HG03139 (cell line): ENCODE results near the gene MAP6.

Experiments
- ATAC-seq: cut with Tn5 transposase; IDR thresholded peaks from one replicate; pipeline ENCODE4 v1.9.1; 2021; ENCODE audit not compliant: unreplicated experiment

The MAP6 gene

GRCh38 chr11:75667255-75667830, 1.5 kb downstream of the MAP6 start:
- ATAC-seq, result no peak

DNA sequence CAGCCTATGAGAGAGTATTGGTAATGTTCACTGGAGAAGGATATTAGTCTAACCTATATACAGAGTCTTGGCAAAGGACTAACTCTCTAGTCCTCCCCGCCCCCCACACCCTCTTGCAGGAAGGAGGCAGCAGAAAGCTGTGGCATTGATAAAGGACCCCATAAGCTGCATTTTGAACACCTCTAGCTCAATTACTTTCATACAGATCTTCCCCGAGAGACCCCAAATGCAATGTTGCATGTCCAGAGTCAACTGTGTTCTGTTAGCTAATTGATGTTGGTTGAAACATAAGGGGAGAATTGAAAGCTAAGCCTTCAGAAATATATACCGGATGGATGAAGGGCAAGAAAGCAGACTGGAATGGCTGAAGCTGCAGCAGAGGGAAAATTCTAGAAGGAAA, 2.8 kb downstream of the MAP6 start:
- no peak for ATAC-seq

GRCh38 chr11:75665126-75665525, 3.7 kb downstream of the MAP6 start:
- ATAC-seq, result no peak

- ATAC-seq, result no peak
These were observed 4.4 kb downstream of the MAP6 start for GRCh38 chr11:75664389-75664788.

DNA sequence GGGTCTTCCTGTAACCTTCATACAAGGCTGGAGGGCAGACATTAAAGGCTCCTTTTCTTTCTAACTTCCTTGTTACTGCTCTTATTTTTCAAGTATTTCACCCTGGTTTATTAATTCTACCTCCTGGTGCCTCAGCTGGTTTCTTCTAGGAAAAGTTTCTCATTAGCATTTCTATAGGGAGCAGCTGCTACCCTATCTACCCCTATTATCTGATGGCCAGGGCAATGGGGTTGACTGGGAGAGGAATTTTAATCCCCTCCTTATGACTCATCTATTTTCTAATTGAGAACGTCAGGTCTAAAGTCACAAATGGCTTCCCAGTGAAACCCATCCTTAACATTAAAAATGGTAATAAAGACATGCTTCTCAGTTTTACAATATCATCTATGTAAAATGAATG, 5.0 kb downstream of the MAP6 start:
- no peak for ATAC-seq

DNA sequence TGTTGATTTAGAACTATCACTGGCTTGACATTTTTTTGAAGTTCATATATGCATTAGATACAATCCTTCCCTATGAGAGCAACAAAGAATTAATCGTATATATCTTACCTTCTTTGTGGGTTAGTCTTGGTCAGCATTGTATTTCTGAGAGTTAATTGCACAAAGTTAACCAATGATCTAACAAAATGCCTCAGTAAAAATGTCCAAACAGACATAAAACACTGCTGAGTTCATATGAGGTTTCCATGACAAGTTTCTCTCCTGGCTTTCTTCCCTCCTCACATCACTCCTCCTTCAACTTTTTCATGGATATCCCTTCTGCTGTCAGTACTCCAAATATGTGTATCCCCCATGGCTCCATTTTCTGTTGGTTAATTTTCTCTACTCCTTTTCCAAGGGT, 9.0 kb downstream of the MAP6 start:
- ATAC-seq, result no peak

DNA sequence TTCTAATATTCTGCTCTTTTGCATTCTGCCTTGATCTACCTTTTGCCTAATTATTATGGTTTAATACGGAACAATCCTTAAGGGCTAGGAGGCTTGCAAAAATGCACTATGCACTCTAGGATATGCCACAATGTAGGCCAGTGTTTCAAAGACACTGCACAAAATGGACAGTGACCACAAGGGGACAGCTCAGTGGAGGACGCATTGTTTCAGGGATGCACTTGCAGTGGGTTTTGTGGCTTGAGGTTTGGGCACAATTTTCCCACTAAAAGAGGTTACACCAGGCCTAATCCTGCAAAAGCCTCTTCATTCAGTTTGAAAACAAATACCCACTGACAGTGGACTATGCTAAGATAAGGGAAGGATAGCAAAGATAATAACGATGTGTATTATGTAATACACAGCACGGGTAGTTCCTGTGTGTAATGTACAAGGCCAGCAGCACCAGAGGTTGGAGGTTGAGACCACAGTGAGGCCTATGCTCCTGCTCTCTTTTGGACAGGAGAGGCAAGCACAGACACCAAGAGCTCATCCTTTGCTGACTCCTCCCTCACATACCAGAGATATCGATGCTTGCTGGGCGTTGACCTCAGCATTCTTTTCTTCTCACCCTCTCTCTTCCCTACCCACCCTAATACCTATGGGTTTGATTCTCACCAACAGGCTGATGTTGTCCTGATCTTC, 12.7 kb downstream of the MAP6 start:
- ATAC-seq, result no peak

GRCh38 chr11:75655605-75656004, 13.2 kb downstream of the MAP6 start:
- no peak for ATAC-seq

- no peak for ATAC-seq
These were observed 14.5 kb downstream of the MAP6 start for GRCh38 chr11:75654314-75654713.

DNA sequence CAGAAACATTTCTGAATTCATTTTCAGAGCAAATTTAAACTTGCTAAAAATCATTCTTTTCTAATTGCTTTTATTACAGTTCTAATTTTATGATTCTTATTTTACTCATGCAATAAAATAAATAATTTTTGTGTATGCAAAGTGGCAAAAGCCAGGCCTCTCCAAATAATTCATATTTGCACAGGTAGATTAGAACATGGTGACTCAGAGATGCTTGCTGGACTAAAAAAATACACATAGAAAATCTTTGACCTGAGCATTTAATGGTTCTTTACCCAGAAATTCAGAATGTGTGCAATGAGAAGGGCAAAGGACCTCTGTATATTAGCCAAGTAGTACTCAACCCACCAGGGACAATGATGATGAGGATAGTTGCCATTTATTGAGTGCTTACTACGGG, 15.3 kb downstream of the MAP6 start:
- ATAC-seq, result no peak

GRCh38 chr11:75652936-75653335, 15.9 kb downstream of the MAP6 start:
- no peak for ATAC-seq

DNA sequence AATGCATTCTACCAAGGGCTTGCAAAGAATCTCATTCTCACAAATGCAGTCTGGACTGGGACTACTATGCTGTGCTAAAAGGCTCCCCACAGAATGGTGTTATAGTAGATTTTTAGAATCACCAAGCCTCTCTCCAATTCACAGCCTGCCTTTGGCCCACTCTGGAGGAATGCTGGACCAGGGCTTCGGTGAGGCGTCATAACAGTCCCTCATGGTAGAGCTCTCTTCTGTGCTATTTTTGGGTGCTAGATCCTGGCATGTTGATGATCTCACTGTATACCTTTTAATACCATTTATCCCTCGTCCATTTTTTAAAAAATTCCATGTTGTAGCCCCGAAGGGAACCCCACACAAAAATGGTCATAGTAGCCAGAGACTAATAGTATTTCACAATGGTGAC, 17.6 kb downstream of the MAP6 start:
- no peak for ATAC-seq

DNA sequence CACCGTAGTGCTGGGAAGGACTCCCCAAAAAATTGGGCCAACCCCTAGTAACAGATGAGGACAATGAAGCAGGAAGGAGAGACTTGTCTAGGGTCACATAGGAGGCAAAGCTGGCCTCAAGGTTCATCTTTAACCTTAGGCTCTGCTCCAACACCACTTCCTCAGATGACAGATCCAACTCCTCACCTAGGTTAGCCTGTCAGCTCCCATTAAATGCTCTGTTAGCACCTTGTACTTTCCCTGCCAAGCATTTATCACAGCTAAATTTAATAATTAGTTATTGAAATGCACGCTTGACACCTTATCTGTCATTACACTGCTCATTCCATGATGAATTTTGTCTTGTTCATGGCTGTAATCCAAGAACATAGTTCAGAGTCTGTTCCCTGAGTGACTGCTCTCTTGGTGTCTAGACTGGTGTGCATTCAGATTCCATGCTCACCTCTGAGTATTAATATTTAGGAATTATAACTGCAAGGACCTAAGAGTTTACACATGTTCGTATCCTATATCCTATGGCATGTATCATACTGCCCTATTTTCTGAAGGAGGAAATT, 18.6 kb downstream of the MAP6 start:
- no peak for ATAC-seq

DNA sequence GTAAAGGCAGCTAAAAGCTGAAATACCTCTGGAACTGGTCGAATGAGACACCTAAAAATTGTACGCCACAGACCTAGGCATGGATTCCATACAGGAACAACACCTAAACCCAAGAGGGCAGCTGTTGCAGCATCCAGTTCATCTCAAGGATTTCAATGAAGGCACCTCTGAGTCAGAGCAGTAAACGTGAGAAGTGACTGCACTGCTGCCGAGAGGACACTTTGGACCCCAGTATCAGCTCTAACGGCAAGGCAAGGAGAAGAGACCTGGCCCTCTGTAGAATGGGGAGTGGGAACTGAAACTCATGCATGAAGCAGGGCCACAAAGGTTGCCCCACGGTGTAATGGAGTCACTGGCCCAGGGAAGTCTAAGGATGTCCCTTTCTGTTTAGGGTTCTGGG, 23.9 kb downstream of the MAP6 start:
- no peak for ATAC-seq

DNA sequence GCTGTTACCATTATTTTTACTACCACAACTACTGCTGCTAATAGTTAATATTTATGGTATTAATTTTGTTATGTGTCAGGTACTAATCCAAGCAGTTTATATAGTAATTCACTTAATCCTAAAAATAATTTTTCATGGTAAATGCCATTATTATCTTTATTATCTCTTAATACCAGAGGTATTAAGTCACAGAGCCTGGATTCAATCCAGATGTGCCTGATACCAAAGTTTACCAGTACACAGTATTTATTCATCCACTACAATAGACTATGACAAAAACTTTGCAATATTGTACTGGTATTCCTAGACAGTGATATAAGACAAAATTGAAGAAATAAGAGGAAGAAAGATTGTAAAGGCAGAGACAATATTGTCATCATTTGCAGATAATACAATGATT, 24.5 kb downstream of the MAP6 start:
- no peak for ATAC-seq

- no peak for ATAC-seq
These were observed 26.3 kb downstream of the MAP6 start for GRCh38 chr11:75642402-75643113.

DNA sequence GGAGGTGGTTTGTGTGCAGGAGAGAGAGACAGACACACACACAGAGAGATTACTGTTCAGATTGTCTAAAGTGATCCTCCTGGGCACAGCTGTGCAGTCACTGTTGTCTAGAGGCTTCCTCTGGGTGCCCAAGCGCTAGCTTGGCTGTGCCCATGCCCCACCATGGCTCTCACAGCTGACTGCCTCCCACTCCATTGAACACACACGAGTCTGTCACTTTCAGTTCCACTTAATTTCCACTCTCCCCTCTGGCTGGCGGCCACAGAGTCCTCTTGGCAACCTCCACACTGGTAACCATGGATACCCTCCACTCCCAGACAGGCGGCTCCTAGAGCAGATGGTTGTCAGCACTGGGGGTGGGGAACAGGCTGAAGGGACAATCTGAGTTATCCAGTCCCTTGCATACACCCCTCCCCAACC, 29.1 kb downstream of the MAP6 start:
- ATAC-seq, result no peak

DNA sequence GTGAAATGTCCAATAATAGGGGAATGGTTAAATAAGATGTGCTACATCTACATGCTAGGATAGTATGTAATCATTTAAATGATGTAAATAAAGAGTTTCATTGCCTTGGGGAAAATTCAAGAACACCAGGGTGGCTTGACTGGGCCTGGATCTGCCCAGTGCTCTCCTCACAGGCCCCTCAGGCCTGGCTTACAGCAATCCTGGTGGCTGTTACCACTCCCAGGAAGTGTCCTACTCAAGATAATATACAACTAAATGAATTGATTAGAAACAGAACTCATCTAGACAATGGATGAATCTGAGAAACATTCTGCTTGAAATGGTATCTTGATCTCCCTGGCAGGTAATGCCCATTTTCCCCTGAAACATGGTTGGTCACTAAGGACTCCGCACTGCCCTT, 30.8 kb downstream of the MAP6 start:
- ATAC-seq, result no peak

DNA sequence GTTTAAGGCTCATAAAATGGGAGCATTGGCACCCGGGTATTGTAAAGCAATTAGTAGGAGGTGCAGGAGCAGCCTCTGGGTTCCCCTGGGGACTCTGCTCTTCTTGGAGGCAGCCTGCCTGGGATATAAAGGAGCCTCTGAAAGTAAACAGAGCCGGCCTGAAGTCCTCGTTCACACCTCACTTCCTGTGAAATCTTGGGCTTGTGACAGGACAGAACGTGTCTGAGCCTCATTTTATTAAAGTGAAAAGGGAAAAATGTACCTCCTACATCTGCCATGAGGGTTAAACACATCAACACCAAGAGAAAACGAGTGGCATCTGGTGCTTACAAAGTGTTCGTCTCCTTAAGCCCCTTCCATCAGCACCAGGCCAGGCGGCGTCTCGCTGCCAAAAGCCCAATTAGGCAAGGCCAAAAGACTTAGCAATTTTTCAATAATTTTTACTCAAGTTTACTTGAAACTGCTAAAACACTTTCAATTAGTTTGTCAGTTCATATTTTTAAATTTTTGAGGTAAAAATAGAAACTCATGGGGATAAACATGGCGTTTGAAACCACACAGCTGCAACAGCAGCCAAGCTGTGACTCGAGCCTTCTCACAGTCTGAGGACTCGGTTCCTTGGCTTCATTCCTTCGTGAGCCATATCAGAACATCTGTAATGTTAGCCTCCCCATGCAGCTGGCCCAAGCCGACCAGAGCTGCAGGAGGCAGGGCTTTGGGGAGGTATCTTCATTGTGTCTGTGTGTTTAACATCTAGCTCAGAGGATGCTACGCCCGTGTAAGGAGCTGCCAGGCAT, 33.6 kb downstream of the MAP6 start:
- ATAC-seq, result no peak

- no peak for ATAC-seq
These were observed 35.3 kb downstream of the MAP6 start for GRCh38 chr11:75633409-75634066.

GRCh38 chr11:75632962-75633361, 35.9 kb downstream of the MAP6 start:
- no peak for ATAC-seq
